DOHH2 (cell line): ENCODE results near the gene ZBTB25.

Experiments
- CTCF ChIP-seq: fragments of 200-600 bp; sonication (generic); IDR thresholded peaks from one replicate; pipeline ENCODE4 v1.5.1; 2014; ENCODE audit warnings: antibody characterized with exemption, mild to moderate bottlenecking, low read depth, low read length; ENCODE audit not compliant: poor library complexity, severe bottlenecking
- EZH2phosphoT487 ChIP-seq: fragments of 200-600 bp; sonication (generic); IDR thresholded peaks from 2 replicates; pipeline ENCODE4 v1.6.1; 2017; ENCODE audit warnings: borderline replicate concordance, mild to moderate bottlenecking, antibody characterized with exemption, low read length, moderate library complexity, mixed read lengths

- TF ChIP-seq CTCF: no peak
- no peak for TF ChIP-seq EZH2phosphoT487
These were observed 765 bp upstream of the ZBTB25 start, which contains the start of gene ZBTB1 for GRCh38 chr14:64504310-64504896.
